Measurements from ENCODE around the gene FMNL3. TPM values are rescaled to one million over a fixed set of nuclear protein-coding genes. Genes with fewer than 3 reads are reported as not detected.

Gene FMNL3
- total and polyA plus RNA-seq, 2 experiments from 2014 or later, result 8.7 to 32.6 TPM

DNA sequence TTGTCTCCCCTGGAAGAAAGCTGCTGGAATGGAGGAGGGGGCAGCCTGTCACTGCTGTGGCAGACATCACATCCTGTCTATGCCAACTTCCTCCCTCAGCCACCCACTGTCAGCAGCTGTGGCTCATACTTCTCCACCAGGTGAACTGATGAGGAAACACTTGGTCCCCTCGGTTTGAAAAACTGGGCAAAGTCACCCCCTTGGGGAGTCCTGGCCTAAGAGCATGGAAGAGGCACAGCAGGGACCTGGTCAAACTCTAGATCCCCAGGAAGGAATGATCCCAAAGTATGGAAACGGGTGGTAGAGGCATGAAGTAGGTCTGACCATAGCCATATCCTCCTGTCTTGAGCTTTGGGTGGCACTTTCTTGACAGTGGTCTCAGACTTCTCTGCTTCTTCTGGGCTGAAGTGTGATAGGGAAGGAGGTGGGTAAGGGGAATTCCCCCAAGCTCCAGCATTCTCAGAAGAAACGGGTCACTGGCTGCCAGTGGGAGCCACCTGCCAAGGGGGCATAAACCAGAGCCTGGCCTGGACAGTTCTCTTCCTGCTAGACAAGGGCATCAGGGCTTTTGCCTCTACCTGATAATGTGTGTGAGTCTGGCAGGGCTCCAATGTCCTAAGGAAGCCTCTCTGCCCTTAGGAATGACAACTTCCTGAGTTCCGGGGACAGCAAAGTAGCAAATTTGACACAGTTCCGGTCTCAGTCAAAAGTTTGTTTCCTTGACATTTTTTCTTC, 36.0 kb downstream of the FMNL3 start:
- Histone ChIP-seq H3K4me1 (ENCODE audit: insufficient read depth) (peaks cover 21% of the 10 kb centered on the region), H3K27me3 (ENCODE audit: insufficient read depth) (no peaks in the 10 kb centered on the region), H3K79me2 (replicated peaks; ENCODE audit: insufficient read depth) (peaks cover 59% of the 10 kb centered on the region), H3F3A (replicated peaks; ENCODE audit: low read depth) (no peaks in the 10 kb centered on the region), H3K27ac (ENCODE audit: low read depth) (0 out of 2 replicates have a peak overlapping the region, but pooled peaks have one; percentile 26), H3K4me2 (no peak overlapping the region), H3K36me3 (ENCODE audit: insufficient read depth) (no peaks in the 10 kb centered on the region), H3K4me3 (no peak overlapping the region), H4K20me1 (replicated peaks; ENCODE audit: insufficient read depth) (peaks cover 10% of the 10 kb centered on the region; the same call in 1 of the 2 replicates), H3K9me2 (ENCODE audit: insufficient read depth) (no peaks in the 10 kb centered on the region), H2AFZ (no peak overlapping the region)
- peaks cover 9% of the 10 kb centered on the region for H3K27me3 Mint-ChIP-seq (ENCODE audit: insufficient read depth, low read depth, poor library complexity)
- H3K4me1 Mint-ChIP-seq, result peaks cover 42% of the 10 kb centered on the region
- DNase-seq (ENCODE audit: low spot score) (no peak), ATAC-seq (no peak)
- no peaks in the 10 kb centered on the region for H3K9me3 Mint-ChIP-seq
- no peak overlapping the region for H3K4me3 Mint-ChIP-seq
- H3K36me3 Mint-ChIP-seq (ENCODE audit: low read depth), result no peaks in the 10 kb centered on the region; the same call in 2 of the 3 replicates
- TF ChIP-seq ZNF331 (CRISPR knock-in tag; IDR thresholded peaks at IDR 0.05; ENCODE audit: low read depth) (no peak), ZNF114 (CRISPR knock-in tag; IDR thresholded peaks at IDR 0.05) (no peak)
- TF ChIP-seq, protein P1, sequence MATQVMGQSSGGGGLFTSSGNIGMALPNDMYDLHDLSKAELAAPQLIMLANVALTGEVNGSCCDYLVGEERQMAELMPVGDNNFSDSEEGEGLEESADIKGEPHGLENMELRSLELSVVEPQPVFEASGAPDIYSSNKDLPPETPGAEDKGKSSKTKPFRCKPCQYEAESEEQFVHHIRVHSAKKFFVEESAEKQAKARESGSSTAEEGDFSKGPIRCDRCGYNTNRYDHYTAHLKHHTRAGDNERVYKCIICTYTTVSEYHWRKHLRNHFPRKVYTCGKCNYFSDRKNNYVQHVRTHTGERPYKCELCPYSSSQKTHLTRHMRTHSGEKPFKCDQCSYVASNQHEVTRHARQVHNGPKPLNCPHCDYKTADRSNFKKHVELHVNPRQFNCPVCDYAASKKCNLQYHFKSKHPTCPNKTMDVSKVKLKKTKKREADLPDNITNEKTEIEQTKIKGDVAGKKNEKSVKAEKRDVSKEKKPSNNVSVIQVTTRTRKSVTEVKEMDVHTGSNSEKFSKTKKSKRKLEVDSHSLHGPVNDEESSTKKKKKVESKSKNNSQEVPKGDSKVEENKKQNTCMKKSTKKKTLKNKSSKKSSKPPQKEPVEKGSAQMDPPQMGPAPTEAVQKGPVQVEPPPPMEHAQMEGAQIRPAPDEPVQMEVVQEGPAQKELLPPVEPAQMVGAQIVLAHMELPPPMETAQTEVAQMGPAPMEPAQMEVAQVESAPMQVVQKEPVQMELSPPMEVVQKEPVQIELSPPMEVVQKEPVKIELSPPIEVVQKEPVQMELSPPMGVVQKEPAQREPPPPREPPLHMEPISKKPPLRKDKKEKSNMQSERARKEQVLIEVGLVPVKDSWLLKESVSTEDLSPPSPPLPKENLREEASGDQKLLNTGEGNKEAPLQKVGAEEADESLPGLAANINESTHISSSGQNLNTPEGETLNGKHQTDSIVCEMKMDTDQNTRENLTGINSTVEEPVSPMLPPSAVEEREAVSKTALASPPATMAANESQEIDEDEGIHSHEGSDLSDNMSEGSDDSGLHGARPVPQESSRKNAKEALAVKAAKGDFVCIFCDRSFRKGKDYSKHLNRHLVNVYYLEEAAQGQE (IDR thresholded peaks at IDR 0.05; ENCODE audit: unreplicated experiment), result no peak
- TF ChIP-seq, protein P2, sequence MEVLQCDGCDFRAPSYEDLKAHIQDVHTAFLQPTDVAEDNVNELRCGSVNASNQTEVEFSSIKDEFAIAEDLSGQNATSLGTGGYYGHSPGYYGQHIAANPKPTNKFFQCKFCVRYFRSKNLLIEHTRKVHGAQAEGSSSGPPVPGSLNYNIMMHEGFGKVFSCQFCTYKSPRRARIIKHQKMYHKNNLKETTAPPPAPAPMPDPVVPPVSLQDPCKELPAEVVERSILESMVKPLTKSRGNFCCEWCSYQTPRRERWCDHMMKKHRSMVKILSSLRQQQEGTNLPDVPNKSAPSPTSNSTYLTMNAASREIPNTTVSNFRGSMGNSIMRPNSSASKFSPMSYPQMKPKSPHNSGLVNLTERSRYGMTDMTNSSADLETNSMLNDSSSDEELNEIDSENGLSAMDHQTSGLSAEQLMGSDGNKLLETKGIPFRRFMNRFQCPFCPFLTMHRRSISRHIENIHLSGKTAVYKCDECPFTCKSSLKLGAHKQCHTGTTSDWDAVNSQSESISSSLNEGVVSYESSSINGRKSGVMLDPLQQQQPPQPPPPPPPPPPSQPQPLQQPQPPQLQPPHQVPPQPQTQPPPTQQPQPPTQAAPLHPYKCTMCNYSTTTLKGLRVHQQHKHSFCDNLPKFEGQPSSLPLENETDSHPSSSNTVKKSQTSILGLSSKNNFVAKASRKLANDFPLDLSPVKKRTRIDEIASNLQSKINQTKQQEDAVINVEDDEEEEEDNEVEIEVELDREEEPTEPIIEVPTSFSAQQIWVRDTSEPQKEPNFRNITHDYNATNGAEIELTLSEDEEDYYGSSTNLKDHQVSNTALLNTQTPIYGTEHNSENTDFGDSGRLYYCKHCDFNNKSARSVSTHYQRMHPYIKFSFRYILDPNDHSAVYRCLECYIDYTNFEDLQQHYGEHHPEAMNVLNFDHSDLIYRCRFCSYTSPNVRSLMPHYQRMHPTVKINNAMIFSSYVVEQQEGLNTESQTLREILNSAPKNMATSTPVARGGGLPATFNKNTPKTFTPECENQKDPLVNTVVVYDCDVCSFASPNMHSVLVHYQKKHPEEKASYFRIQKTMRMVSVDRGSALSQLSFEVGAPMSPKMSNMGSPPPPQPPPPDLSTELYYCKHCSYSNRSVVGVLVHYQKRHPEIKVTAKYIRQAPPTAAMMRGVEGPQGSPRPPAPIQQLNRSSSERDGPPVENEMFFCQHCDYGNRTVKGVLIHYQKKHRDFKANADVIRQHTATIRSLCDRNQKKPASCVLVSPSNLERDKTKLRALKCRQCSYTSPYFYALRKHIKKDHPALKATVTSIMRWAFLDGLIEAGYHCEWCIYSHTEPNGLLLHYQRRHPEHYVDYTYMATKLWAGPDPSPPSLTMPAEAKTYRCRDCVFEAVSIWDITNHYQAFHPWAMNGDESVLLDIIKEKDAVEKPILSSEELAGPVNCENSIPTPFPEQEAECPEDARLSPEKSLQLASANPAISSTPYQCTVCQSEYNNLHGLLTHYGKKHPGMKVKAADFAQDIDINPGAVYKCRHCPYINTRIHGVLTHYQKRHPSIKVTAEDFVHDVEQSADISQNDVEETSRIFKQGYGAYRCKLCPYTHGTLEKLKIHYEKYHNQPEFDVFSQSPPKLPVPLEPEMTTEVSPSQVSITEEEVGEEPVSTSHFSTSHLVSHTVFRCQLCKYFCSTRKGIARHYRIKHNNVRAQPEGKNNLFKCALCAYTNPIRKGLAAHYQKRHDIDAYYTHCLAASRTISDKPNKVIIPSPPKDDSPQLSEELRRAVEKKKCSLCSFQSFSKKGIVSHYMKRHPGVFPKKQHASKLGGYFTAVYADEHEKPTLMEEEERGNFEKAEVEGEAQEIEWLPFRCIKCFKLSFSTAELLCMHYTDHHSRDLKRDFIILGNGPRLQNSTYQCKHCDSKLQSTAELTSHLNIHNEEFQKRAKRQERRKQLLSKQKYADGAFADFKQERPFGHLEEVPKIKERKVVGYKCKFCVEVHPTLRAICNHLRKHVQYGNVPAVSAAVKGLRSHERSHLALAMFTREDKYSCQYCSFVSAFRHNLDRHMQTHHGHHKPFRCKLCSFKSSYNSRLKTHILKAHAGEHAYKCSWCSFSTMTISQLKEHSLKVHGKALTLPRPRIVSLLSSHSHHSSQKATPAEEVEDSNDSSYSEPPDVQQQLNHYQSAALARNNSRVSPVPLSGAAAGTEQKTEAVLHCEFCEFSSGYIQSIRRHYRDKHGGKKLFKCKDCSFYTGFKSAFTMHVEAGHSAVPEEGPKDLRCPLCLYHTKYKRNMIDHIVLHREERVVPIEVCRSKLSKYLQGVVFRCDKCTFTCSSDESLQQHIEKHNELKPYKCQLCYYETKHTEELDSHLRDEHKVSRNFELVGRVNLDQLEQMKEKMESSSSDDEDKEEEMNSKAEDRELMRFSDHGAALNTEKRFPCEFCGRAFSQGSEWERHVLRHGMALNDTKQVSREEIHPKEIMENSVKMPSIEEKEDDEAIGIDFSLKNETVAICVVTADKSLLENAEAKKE (CRISPR knock-in tag; IDR thresholded peaks at IDR 0.05), result no peak
- H3K27ac Mint-ChIP-seq, result 0 out of 2 replicates have a peak overlapping the region, but pooled peaks have one; percentile 14
